NCI-H2227 (cell line): ENCODE measurements around the gene ZNRF1.
"Not testable (repeated sequence)": the region's sequence is repeated elsewhere in the genome, so short reads cannot be mapped to it uniquely, and the experiment has no call there.

Experiments
- DNase-seq: peaks from one replicate; lab custom pipeline; 2025; ENCODE audit not compliant: unreplicated experiment; lab: John Stamatoyannopoulos, UW

The ZNRF1 gene

GRCh38 chr16:75111514-75111940 is 112.7 kb downstream of the ZNRF1 start:
- DNase-seq = no peak

GRCh38 chr16:75111961-75112733 is 113.3 kb downstream of the ZNRF1 start:
- no peak for DNase-seq

- DNase-seq = no peak
These were observed 114.1 kb downstream of the ZNRF1 start for GRCh38 chr16:75112734-75113491.

GRCh38 chr16:75113541-75114121 is 114.8 kb downstream of the ZNRF1 start:
- no peak for DNase-seq

- no peak for DNase-seq
These were observed 115.5 kb downstream of the ZNRF1 start for GRCh38 chr16:75114179-75114945.

GRCh38 chr16:75114946-75115825 is 116.4 kb downstream of the ZNRF1 start:
- no peak for DNase-seq

GRCh38 chr16:75116081-75116910 is 117.5 kb downstream of the ZNRF1 start, which contains the start of gene LDHD:
TSS of gene LDHD (minus strand) at chr16:75116780. CDS start at chr16:75116720, 60 bp downstream.
- peak; percentile 57 for DNase-seq

GRCh38 chr16:75116911-75117245 is 118.1 kb downstream of the ZNRF1 start:
- no peak for DNase-seq

GRCh38 chr16:75118943-75119539 is 120.2 kb downstream of the ZNRF1 start:
- no peak for DNase-seq

GRCh38 chr16:75120253-75120652 is 121.4 kb downstream of the ZNRF1 start:
- DNase-seq = no peak

- DNase-seq = no peak
These were observed 123.2 kb downstream of the ZNRF1 start for GRCh38 chr16:75121949-75122568.

- no peak for DNase-seq
These were observed 123.8 kb downstream of the ZNRF1 start for GRCh38 chr16:75122609-75123008.

GRCh38 chr16:75127713-75128415 is 129.0 kb downstream of the ZNRF1 start:
- no peak for DNase-seq

- DNase-seq = not testable (repeated sequence)
These were observed 130.8 kb downstream of the ZNRF1 start for GRCh38 chr16:75129421-75130149.

- no peak for DNase-seq
These were observed 131.4 kb downstream of the ZNRF1 start for GRCh38 chr16:75130150-75130771.

GRCh38 chr16:75131081-75131480 is 132.3 kb downstream of the ZNRF1 start:
- no peak for DNase-seq

- DNase-seq = no peak
These were observed 139.4 kb downstream of the ZNRF1 start for GRCh38 chr16:75138233-75138632.
